ENCODE measurements around the gene ARHGAP8.
"Not testable (repeated sequence)": the region's sequence is repeated elsewhere in the genome, so short reads cannot be mapped to it uniquely, and the experiment has no call there.

ARHGAP8 gene

GRCh38 chr22:44738347-44738715 is 14.0 kb upstream of the ARHGAP8 start:
- no CpG with 5 or more reads among the region's 14 CpGs for WGBS (ENCODE audit: extremely low coverage, insufficient coverage, low lambda C conversion rate)
- H2BK5ac ChIP-seq (ENCODE audit: low read length) = no peak overlapping the region

GRCh38 chr22:44739024-44739423 is 13.4 kb upstream of the ARHGAP8 start:
- Histone ChIP-seq H2BK5ac (ENCODE audit: low read length) (no peak overlapping the region), H3K9ac (ENCODE audit: low read length) (no peak overlapping the region), H3K79me2 (ENCODE audit: control insufficient read depth, insufficient read depth, low read length) (no peaks in the 10 kb centered on the region), H4K5ac (ENCODE audit: low read length) (no peak overlapping the region), H2BK15ac (replicated peaks; ENCODE audit: low read depth) (no peak overlapping the region), H3K79me1 (ENCODE audit: low read length) (no peaks in the 10 kb centered on the region), H3K4me2 (ENCODE audit: low read length) (no peak overlapping the region), H2AK5ac (ENCODE audit: low read length) (no peak overlapping the region), H4K8ac (ENCODE audit: low read depth, low read length) (no peak overlapping the region), H3K56ac (ENCODE audit: low read length) (no peak overlapping the region), H3K23ac (ENCODE audit: low read length) (no peak overlapping the region), H3K27ac (ENCODE audit: low read depth, low read length) (no peak overlapping the region), H3K4me1 (ENCODE audit: control insufficient read depth, low read depth, low read length) (no peaks in the 10 kb centered on the region), H3K4me3 (ENCODE audit: low read length) (no peak overlapping the region), H3K18ac (ENCODE audit: low read length) (no peak overlapping the region), H2BK120ac (ENCODE audit: low read depth, low read length) (no peak overlapping the region), H3K27me3 (ENCODE audit: insufficient read depth, low read length, poor library complexity) (no peaks in the 10 kb centered on the region), H3K4ac (ENCODE audit: low read depth, low read length) (no peak overlapping the region), H3K36me3 (ENCODE audit: control insufficient read depth, insufficient read depth, low read length) (no peaks in the 10 kb centered on the region)
- no CpG with 5 or more reads among the region's 5 CpGs for WGBS (ENCODE audit: extremely low coverage, insufficient coverage, low lambda C conversion rate)
- no peak for DNase-seq

More at GRCh38 chr22:44738347-44738715, 14.0 kb upstream of the ARHGAP8 start:
- Histone ChIP-seq H3K4me1 (ENCODE audit: control insufficient read depth, low read depth, low read length) (no peaks in the 10 kb centered on the region), H3K79me2 (ENCODE audit: control insufficient read depth, insufficient read depth, low read length) (no peaks in the 10 kb centered on the region), H2BK15ac (replicated peaks; ENCODE audit: low read depth) (no peak overlapping the region), H3K36me3 (ENCODE audit: control insufficient read depth, insufficient read depth, low read length) (no peaks in the 10 kb centered on the region), H4K8ac (ENCODE audit: low read depth, low read length) (no peak overlapping the region), H3K56ac (ENCODE audit: low read length) (no peak overlapping the region), H3K4ac (ENCODE audit: low read depth, low read length) (no peak overlapping the region), H3K18ac (ENCODE audit: low read length) (no peak overlapping the region), H3K23ac (ENCODE audit: low read length) (no peak overlapping the region), H2AK5ac (ENCODE audit: low read length) (no peak overlapping the region), H3K27me3 (ENCODE audit: insufficient read depth, low read length, poor library complexity) (no peaks in the 10 kb centered on the region), H3K27ac (ENCODE audit: low read depth, low read length) (no peak overlapping the region), H3K4me3 (ENCODE audit: low read length) (no peak overlapping the region), H3K4me2 (ENCODE audit: low read length) (no peak overlapping the region), H2BK120ac (ENCODE audit: low read depth, low read length) (no peak overlapping the region), H3K79me1 (ENCODE audit: low read length) (no peaks in the 10 kb centered on the region), H3K9ac (ENCODE audit: low read length) (no peak overlapping the region), H4K5ac (ENCODE audit: low read length) (no peak overlapping the region)
- peak; percentile 69 for DNase-seq

DNA sequence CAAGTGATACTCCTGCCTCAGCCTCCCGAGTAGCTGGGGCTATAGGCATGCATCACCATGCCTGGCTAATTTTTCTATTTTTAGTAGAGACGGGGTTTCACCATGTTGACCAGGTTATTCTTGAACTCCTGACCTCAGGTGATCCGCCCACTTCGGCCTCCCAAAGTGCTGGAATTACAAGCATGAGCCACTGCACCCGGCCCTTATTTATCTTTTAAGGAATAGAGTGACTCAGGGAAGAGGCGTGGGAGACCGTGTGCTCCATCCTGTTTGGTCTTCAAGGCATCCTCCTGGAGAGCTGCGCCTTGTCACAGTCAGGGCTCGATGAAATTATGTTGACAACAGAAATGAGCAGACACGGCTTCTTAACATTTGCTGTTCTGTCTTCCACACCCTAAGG is 12.7 kb upstream of the ARHGAP8 start:
- H3K79me1 ChIP-seq (ENCODE audit: low read length); H3K27ac ChIP-seq (ENCODE audit: low read depth, low read length); H3K79me2 ChIP-seq (ENCODE audit: control insufficient read depth, insufficient read depth, low read length); H2AK5ac ChIP-seq (ENCODE audit: low read length); H2BK15ac ChIP-seq (replicated peaks; ENCODE audit: low read depth); H3K56ac ChIP-seq (ENCODE audit: low read length); H3K18ac ChIP-seq (ENCODE audit: low read length); H3K4me2 ChIP-seq (ENCODE audit: low read length); H3K9ac ChIP-seq (ENCODE audit: low read length); H3K4me1 ChIP-seq (ENCODE audit: control insufficient read depth, low read depth, low read length); H2BK120ac ChIP-seq (ENCODE audit: low read depth, low read length); H3K36me3 ChIP-seq (ENCODE audit: control insufficient read depth, insufficient read depth, low read length); H4K8ac ChIP-seq (ENCODE audit: low read depth, low read length); H3K4ac ChIP-seq (ENCODE audit: low read depth, low read length); H4K5ac ChIP-seq (ENCODE audit: low read length); H2BK5ac ChIP-seq (ENCODE audit: low read length); H3K4me3 ChIP-seq (ENCODE audit: low read length); H3K23ac ChIP-seq (ENCODE audit: low read length); H3K27me3 ChIP-seq (ENCODE audit: insufficient read depth, low read length, poor library complexity): not testable (repeated sequence)
- DNase-seq = peak; percentile 66
- WGBS (ENCODE audit: extremely low coverage, insufficient coverage, low lambda C conversion rate) = no CpG with 5 or more reads among the region's 10 CpGs

DNA sequence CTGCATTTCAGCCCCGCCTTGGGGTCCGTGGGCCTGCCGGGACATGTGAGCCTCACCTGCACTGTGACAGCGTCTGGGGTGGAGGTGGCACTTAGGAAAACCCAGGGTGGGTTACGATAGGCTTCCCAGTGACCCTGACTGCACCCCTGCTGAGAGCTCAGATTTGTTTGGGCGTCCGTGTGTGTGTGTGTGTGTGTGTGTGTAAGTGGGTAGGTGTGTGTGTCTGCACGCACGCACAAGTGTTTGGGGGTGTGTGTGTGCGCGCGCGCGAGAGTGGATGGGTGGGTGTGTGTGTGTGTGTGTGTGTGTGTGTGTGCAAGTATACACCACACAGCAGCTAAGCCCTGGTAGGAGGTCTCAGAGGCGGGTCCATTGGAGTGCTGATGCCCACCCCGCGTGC is 12.1 kb upstream of the ARHGAP8 start:
- Histone ChIP-seq H3K4me1 (ENCODE audit: control insufficient read depth, low read depth, low read length) (no peaks in the 10 kb centered on the region), H4K5ac (ENCODE audit: low read length) (no peak overlapping the region), H3K36me3 (ENCODE audit: control insufficient read depth, insufficient read depth, low read length) (no peaks in the 10 kb centered on the region), H3K79me2 (ENCODE audit: control insufficient read depth, insufficient read depth, low read length) (no peaks in the 10 kb centered on the region), H2AK5ac (ENCODE audit: low read length) (no peak overlapping the region), H3K23ac (ENCODE audit: low read length) (no peak overlapping the region), H2BK15ac (replicated peaks; ENCODE audit: low read depth) (no peak overlapping the region), H3K4me2 (ENCODE audit: low read length) (no peak overlapping the region), H2BK120ac (ENCODE audit: low read depth, low read length) (no peak overlapping the region), H2BK5ac (ENCODE audit: low read length) (no peak overlapping the region), H3K4ac (ENCODE audit: low read depth, low read length) (no peak overlapping the region), H3K18ac (ENCODE audit: low read length) (no peak overlapping the region), H3K79me1 (ENCODE audit: low read length) (no peaks in the 10 kb centered on the region), H3K27me3 (ENCODE audit: insufficient read depth, low read length, poor library complexity) (no peaks in the 10 kb centered on the region), H4K8ac (ENCODE audit: low read depth, low read length) (no peak overlapping the region), H3K4me3 (ENCODE audit: low read length) (no peak overlapping the region), H3K9ac (ENCODE audit: low read length) (no peak overlapping the region), H3K27ac (ENCODE audit: low read depth, low read length) (no peak overlapping the region), H3K56ac (ENCODE audit: low read length) (no peak overlapping the region)
- WGBS (ENCODE audit: extremely low coverage, insufficient coverage, low lambda C conversion rate) = no CpG with 5 or more reads among the region's 17 CpGs
- no peak for DNase-seq

- no peak overlapping the region for H4K5ac ChIP-seq (ENCODE audit: low read length)
- H3K27ac ChIP-seq (ENCODE audit: low read depth, low read length) = no peak overlapping the region
- no peak for DNase-seq
- H3K36me3 ChIP-seq (ENCODE audit: control insufficient read depth, insufficient read depth, low read length) = no peaks in the 10 kb centered on the region
- H3K4ac ChIP-seq (ENCODE audit: low read depth, low read length) = no peak overlapping the region
- no peak overlapping the region for H2BK120ac ChIP-seq (ENCODE audit: low read depth, low read length)
- H3K56ac ChIP-seq (ENCODE audit: low read length) = no peak overlapping the region
- no peak overlapping the region for H4K8ac ChIP-seq (ENCODE audit: low read depth, low read length)
- H2BK5ac ChIP-seq (ENCODE audit: low read length) = no peak overlapping the region
- no peaks in the 10 kb centered on the region for H3K27me3 ChIP-seq (ENCODE audit: insufficient read depth, low read length, poor library complexity)
- no CpG with 5 or more reads among the region's 9 CpGs for WGBS (ENCODE audit: extremely low coverage, insufficient coverage, low lambda C conversion rate)
- H2BK15ac ChIP-seq (replicated peaks; ENCODE audit: low read depth) = no peak overlapping the region
- H3K79me2 ChIP-seq (ENCODE audit: control insufficient read depth, insufficient read depth, low read length) = no peaks in the 10 kb centered on the region
- H3K18ac ChIP-seq (ENCODE audit: low read length) = no peak overlapping the region
- H3K9ac ChIP-seq (ENCODE audit: low read length) = no peak overlapping the region
- no peak overlapping the region for H2AK5ac ChIP-seq (ENCODE audit: low read length)
- peaks cover 4% of the 10 kb centered on the region for H3K4me1 ChIP-seq (ENCODE audit: control insufficient read depth, low read depth, low read length)
- H3K23ac ChIP-seq (ENCODE audit: low read length) = no peak overlapping the region
- no peak overlapping the region for H3K4me3 ChIP-seq (ENCODE audit: low read length)
- no peak overlapping the region for H3K4me2 ChIP-seq (ENCODE audit: low read length)
- no peaks in the 10 kb centered on the region for H3K79me1 ChIP-seq (ENCODE audit: low read length)
These were observed 10.4 kb upstream of the ARHGAP8 start for GRCh38 chr22:44741929-44742328.

- Histone ChIP-seq H3K27me3 (ENCODE audit: insufficient read depth, low read length, poor library complexity) (no peaks in the 10 kb centered on the region), H2BK5ac (ENCODE audit: low read length) (no peak overlapping the region), H3K4me3 (ENCODE audit: low read length) (no peak overlapping the region), H3K79me2 (ENCODE audit: control insufficient read depth, insufficient read depth, low read length) (no peaks in the 10 kb centered on the region), H3K79me1 (ENCODE audit: low read length) (no peaks in the 10 kb centered on the region), H3K9ac (ENCODE audit: low read length) (no peak overlapping the region), H3K18ac (ENCODE audit: low read length) (no peak overlapping the region), H3K4me1 (ENCODE audit: control insufficient read depth, low read depth, low read length) (peaks cover 5% of the 10 kb centered on the region), H2BK15ac (replicated peaks; ENCODE audit: low read depth) (no peak overlapping the region), H2BK120ac (ENCODE audit: low read depth, low read length) (no peak overlapping the region), H3K4me2 (ENCODE audit: low read length) (no peak overlapping the region), H3K23ac (ENCODE audit: low read length) (no peak overlapping the region), H3K56ac (ENCODE audit: low read length) (no peak overlapping the region), H3K4ac (ENCODE audit: low read depth, low read length) (no peak overlapping the region), H3K27ac (ENCODE audit: low read depth, low read length) (no peak overlapping the region), H3K36me3 (ENCODE audit: control insufficient read depth, insufficient read depth, low read length) (no peaks in the 10 kb centered on the region), H4K5ac (ENCODE audit: low read length) (no peak overlapping the region), H2AK5ac (ENCODE audit: low read length) (no peak overlapping the region), H4K8ac (ENCODE audit: low read depth, low read length) (no peak overlapping the region)
- DNase-seq = no peak
- WGBS (ENCODE audit: extremely low coverage, insufficient coverage, low lambda C conversion rate) = no CpG with 5 or more reads among the region's 11 CpGs
These were observed 9.1 kb upstream of the ARHGAP8 start for GRCh38 chr22:44743247-44743646.

Measured in mesendoderm (in vitro differentiated cells).